ENCODE measurements around the gene SLC38A11.
A peak's percentile ranks its signal among the peaks of the same experiment; 100 is the strongest.

The SLC38A11 gene

GRCh38 chr2:164903951-164904350, 51.4 kb downstream of the SLC38A11 start:
- Histone ChIP-seq H2AFZ (ENCODE audit: low read length) (peak overlapping the region; percentile 14; the same call in 1 of the 2 replicates), H3K27me3 (ENCODE audit: insufficient read depth, low read length, poor library complexity, severe bottlenecking) (no peaks in the 10 kb centered on the region), H4K20me1 (ENCODE audit: insufficient read depth, low read length, poor library complexity, severe bottlenecking) (no peaks in the 10 kb centered on the region), H3K9ac (ENCODE audit: low read depth, low read length, poor library complexity, severe bottlenecking) (peak overlapping the region; percentile 37), H3K4me2 (ENCODE audit: low read depth, low read length, poor library complexity, severe bottlenecking) (peak overlapping the region; percentile 42), H3K79me2 (ENCODE audit: insufficient read depth, low read length) (no peaks in the 10 kb centered on the region), H3K4me1 (ENCODE audit: insufficient read depth, low read length, poor library complexity, severe bottlenecking) (peaks cover 33% of the 10 kb centered on the region), H3K9me3 (ENCODE audit: insufficient read depth, low read depth, low read length) (no peaks in the 10 kb centered on the region), H3K4me3 (ENCODE audit: low read length, poor library complexity, severe bottlenecking) (peak overlapping the region; percentile 16), H3K9me2 (replicated peaks; ENCODE audit: low read depth, low read length) (no peaks in the 10 kb centered on the region), H3K36me3 (ENCODE audit: insufficient read depth, low read length) (no peaks in the 10 kb centered on the region), H3F3A (ENCODE audit: low read depth) (no peaks in the 10 kb centered on the region)
- no peak for TF ChIP-seq CTCF (conservative IDR thresholded peaks at IDR 0.05; ENCODE audit: low read length)
- TF ChIP-seq EZH2phosphoT487 (IDR thresholded peaks at IDR 0.05; ENCODE audit: borderline replicate concordance), result no peak

- Histone ChIP-seq H3K9me3 (ENCODE audit: insufficient read depth, low read depth, low read length) (no peaks in the 10 kb centered on the region), H4K20me1 (ENCODE audit: insufficient read depth, low read length, poor library complexity, severe bottlenecking) (no peaks in the 10 kb centered on the region), H3K4me1 (ENCODE audit: insufficient read depth, low read length, poor library complexity, severe bottlenecking) (peaks cover 33% of the 10 kb centered on the region), H3K27me3 (ENCODE audit: insufficient read depth, low read length, poor library complexity, severe bottlenecking) (no peaks in the 10 kb centered on the region), H3F3A (ENCODE audit: low read depth) (no peaks in the 10 kb centered on the region), H3K4me3 (ENCODE audit: low read length, poor library complexity, severe bottlenecking) (no peak overlapping the region), H3K9ac (ENCODE audit: low read depth, low read length, poor library complexity, severe bottlenecking) (no peak overlapping the region), H3K36me3 (ENCODE audit: insufficient read depth, low read length) (no peaks in the 10 kb centered on the region), H3K4me2 (ENCODE audit: low read depth, low read length, poor library complexity, severe bottlenecking) (peak overlapping the region; percentile 42), H2AFZ (ENCODE audit: low read length) (peak overlapping the region; percentile 24; the same call in 1 of the 2 replicates), H3K9me2 (replicated peaks; ENCODE audit: low read depth, low read length) (no peaks in the 10 kb centered on the region), H3K79me2 (ENCODE audit: insufficient read depth, low read length) (no peaks in the 10 kb centered on the region)
- TF ChIP-seq EZH2phosphoT487 (IDR thresholded peaks at IDR 0.05; ENCODE audit: borderline replicate concordance), result no peak
- TF ChIP-seq CTCF (conservative IDR thresholded peaks at IDR 0.05; ENCODE audit: low read length), result no peak
Measured at GRCh38 chr2:164903204-164903603, 52.1 kb downstream of the SLC38A11 start.

GRCh38 chr2:164899121-164899520, 56.2 kb downstream of the SLC38A11 start:
- Histone ChIP-seq H3F3A (ENCODE audit: low read depth) (peaks cover 8% of the 10 kb centered on the region; the same call in 1 of the 2 replicates), H3K4me1 (ENCODE audit: insufficient read depth, low read length, poor library complexity, severe bottlenecking) (peaks cover 44% of the 10 kb centered on the region), H3K9ac (ENCODE audit: low read depth, low read length, poor library complexity, severe bottlenecking) (no peak overlapping the region), H3K4me3 (ENCODE audit: low read length, poor library complexity, severe bottlenecking) (no peak overlapping the region), H3K79me2 (ENCODE audit: insufficient read depth, low read length) (no peaks in the 10 kb centered on the region), H3K4me2 (ENCODE audit: low read depth, low read length, poor library complexity, severe bottlenecking) (no peak overlapping the region), H3K36me3 (ENCODE audit: insufficient read depth, low read length) (no peaks in the 10 kb centered on the region), H3K27me3 (ENCODE audit: insufficient read depth, low read length, poor library complexity, severe bottlenecking) (no peaks in the 10 kb centered on the region), H3K9me3 (ENCODE audit: insufficient read depth, low read depth, low read length) (no peaks in the 10 kb centered on the region), H2AFZ (ENCODE audit: low read length) (no peak overlapping the region), H3K9me2 (replicated peaks; ENCODE audit: low read depth, low read length) (no peaks in the 10 kb centered on the region), H4K20me1 (ENCODE audit: insufficient read depth, low read length, poor library complexity, severe bottlenecking) (no peaks in the 10 kb centered on the region)
- TF ChIP-seq EZH2phosphoT487 (IDR thresholded peaks at IDR 0.05; ENCODE audit: borderline replicate concordance) (no peak), CTCF (conservative IDR thresholded peaks at IDR 0.05; ENCODE audit: low read length) (no peak)

All from Loucy (cell line).